ENCODE data around the gene USP34.

Gene USP34

GRCh38 chr2:61291851-61292575 lies 178.9 kb downstream of the USP34 start:
- no peak for DNase-seq

GRCh38 chr2:61288070-61288841 lies 182.6 kb downstream of the USP34 start:
- peak; percentile 32 for DNase-seq

DNA sequence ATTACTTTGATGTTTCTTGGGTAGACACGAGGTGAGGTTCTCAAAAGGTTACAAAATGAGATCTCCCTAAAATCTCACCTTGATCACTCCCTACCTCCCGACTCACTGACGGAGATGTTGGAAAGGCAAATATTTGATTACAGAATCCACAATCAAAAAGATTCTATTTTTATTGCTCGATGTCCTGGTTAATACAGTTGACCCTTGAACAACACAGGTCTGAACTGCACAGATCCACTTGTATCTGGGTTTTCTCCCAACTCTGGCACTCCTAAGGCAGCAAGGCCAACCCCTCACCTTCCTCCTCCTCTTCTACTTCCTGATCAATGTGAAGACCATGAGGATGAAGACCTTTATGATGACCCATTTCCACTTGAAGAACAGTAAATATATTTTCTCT lies 183.6 kb downstream of the USP34 start:
- no peak for DNase-seq

DNA sequence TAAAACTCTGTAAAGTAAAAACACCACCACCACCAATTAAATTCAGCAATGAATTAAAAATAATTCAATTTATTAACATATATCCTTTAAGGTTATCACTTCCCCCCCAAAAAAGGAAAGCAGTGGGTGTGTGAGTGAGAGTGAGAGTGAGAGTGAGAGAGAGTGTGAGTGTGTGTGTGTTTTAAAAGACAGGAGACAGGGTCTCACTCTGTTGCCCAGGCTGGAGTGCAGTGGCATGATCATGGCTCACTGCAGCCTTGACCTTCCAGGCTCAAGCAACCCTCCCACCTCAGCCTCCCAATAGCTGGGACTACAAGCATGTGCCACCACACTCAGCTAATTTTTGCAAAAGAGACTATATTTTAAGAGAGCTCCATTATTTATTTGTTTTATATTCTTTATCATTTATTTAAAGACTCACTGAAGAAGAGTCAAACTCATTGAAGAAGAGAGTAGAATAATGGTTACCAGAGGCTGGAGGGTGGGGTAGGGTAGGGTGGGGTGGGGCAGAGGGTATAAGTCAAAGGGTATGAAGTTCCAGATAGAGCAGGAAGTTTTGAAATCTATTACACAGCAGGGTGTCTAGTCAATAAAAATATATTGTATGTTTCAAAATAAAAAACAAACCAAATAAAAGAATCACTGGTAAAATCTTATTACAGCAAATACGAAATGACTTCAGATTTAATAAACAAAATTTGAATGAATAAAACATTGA lies 187.3 kb downstream of the USP34 start:
- DNase-seq = no peak

DNA sequence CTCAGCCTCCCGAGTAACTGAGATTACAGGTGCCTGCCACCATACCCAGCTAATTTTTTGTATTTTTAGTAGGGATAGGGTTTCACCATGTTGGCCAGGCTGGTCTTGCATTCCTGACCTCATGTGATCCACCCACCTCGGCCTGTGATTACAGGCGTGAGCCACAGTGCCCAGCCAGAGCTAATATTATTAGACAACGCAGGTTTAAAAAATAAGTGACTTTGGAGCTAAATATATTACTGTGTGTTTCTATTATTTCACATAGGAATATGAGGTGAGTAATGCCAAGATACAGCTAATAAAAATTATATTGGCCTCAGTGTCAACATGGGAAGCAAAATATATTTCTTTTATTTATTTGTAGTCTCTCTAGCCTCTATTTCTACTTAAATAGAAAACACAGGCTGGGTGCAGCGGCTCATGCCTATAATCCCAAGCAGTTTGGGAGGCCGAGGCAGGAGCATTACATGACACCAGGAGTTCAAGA lies 188.7 kb downstream of the USP34 start:
- no peak for DNase-seq

GRCh38 chr2:61281321-61281720 lies 189.6 kb downstream of the USP34 start:
- no peak for DNase-seq

- DNase-seq = no peak
These were observed 193.1 kb downstream of the USP34 start for GRCh38 chr2:61277756-61278155.

GRCh38 chr2:61275575-61276184 lies 195.2 kb downstream of the USP34 start:
- DNase-seq = no peak

- no peak for DNase-seq
These were observed 198.3 kb downstream of the USP34 start for GRCh38 chr2:61272421-61273070.

- DNase-seq = no peak
These were observed 202.6 kb downstream of the USP34 start for GRCh38 chr2:61268249-61268648.

- DNase-seq = no peak
These were observed 204.0 kb downstream of the USP34 start for GRCh38 chr2:61266632-61267505.

- DNase-seq = no peak
These were observed 207.1 kb downstream of the USP34 start for GRCh38 chr2:61263830-61264229.

DNA sequence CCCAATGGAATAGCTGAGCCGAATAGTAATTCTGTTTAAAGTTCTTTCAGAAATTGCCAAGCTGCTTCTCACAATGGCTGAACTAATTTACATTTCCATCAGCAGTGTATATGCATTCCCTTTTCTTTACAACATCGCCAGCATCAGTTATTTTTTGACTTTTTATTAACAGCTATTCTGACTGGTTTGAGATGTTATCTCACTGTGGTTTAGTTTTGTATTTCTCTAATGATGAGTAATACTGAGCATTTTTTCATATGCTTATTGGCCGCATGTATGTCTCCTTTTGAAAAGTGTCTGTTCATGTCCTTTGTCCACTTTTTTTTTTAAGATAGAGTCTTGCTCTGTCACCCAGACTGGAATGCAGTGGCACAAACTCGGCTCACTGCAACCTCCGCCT lies 208.2 kb downstream of the USP34 start:
- DNase-seq = no peak

DNA sequence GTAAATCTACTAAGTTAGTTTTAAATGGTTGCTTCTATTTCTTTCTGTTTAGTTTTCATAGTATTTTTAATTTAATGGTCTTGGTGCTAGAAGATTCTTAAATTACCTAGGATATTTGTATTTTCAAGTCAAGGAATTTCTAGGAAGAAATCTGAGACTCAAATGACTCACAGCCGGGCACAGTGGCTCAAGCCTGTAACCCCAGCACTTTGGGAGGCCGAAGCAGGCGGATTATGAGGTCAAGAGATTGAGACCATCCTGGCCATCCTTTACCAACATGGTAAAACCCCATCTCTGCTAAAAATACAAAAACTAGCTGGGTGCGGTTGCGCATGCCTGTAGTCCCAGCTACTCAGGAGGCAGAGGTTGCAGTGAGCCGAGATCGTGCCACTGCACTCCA lies 213.4 kb downstream of the USP34 start:
- no peak for DNase-seq

DNA sequence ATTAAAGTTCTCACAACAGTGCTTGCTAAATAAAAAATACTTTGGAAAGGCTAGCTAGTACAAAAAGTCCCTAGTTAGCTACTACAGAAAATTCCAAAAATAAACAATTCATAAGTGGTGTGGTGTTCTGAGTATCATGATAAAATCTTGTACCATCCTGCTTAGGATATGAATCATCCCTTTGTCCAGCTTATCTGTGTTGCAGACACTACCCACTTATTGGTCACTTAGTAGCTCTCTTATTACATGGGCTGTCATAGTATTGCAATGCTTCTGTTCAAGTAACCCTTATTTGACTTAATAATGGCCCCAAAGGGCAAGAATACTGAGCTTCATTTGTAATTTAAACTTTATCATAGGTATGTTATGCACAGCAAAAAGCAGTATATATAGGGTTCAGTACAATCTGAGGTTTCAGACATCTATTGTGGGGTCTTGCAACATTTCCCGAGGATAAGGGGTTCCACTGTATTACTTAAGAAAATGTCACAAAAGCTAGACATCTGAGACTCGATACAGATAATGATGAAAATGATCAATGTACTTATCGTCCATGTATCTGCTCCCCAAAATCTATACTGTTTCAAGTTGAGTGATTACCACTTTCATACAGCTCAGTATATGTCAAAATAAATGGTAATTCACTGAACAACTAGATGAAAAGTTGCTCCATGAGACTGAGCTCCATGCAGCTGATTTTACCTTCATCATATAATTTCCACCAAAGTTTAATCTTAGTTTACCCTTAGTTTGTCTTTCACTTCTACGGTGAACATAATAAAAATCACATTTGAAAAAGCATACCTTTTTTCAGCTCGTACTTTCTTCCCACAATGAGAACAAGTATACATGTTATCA lies 215.1 kb downstream of the USP34 start:
- no peak for DNase-seq

DNA sequence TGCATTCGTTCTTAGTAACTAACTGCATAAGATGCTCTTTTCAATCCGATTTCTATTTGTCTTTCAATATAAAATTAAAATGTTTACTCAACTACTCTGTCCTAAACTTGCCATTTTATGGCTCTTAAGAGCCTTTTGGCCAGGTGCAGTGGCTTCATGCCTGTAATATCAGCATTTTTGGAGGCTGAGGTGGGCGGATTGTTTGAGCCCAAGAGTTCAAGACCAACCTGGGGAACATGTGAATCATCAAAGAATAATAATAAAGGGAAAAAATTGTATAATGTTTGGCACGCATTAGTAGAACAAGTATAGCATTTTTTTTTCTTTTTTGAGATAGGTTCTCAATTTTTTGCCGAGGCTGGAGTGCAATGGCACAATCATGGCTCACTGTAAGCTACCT lies 216.4 kb downstream of the USP34 start:
- no peak for DNase-seq

GRCh38 chr2:61253136-61253535 lies 217.8 kb downstream of the USP34 start:
- DNase-seq = no peak

GRCh38 chr2:61252031-61252430 lies 218.9 kb downstream of the USP34 start:
- DNase-seq = no peak

DNA sequence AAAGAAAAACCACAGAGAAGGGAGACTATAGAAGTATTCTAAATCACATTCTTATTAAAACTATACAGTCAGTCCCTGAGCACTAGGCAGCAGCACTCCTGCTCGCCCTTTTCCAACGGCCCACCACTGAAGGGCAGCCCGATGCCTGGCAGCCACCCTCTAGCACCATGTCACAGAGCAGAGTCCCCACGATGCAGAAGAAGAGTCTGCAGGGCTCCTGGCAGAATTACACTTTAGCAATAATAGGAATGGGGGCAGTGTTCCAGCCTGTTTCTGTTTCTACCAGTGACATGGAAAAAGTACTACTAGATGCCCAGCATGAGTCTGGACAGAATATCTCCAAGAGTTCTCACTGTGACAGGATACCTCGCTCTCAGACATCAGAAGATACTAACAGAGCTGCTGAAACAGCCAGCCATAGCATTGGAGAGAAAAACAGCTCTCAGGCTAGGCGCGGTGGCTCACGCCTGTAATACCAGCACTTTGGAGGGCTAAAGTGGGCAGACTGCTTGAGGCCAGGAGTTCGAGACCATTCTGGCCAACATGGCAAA lies 221.3 kb downstream of the USP34 start:
- DNase-seq = no peak

DNA sequence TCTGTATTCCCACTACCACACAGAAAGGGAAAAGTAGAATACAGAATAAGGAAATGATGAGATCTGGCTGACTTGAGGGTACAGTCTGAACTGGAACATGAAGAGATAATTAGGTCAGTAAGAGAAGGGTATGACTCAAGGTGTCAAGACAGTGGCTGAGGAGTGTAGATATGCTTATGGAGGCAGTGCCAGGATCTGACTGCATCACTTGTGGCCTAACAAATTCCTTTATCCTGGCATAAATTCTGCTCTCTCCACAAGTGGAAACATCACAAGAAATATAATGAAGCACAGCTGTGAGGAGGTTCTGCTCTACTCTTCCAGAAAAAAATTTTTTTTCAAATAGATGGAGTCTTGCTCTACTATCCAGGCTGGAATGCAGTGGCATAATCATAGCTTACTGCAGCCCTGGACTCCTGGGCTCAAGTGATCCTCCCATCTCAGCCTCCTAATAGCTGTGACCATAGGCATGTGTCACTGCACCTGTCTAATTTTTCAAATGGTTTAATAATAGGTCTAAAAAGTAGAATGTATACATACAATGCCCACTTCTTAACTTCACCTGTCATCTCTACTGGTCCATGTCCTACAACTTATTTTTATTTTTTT lies 223.6 kb downstream of the USP34 start:
- DNase-seq = no peak

Measured in NCI-H82 (cell line).